Astrocyte (in vitro differentiated cells and primary cell): ENCODE measurements around the gene COX8A. TPM values are rescaled to one million over a fixed set of nuclear protein-coding genes. Genes with fewer than 3 reads are reported as not detected.

Experiments
- DNase-seq: peaks from one replicate; pipeline ENCODE4 v3.0.0-alpha.2; 2010; ENCODE audit warnings: low read depth
- FAIRE-seq: peaks from 2 replicates; lab custom pipeline; 2011; peaks lifted over from hg19 to GRCh38; lab: Jason Lieb, UNC
- H2AFZ ChIP-seq: 2 replicates; pipeline ENCODE4 v1.6.0; 2012; ENCODE audit warnings: low read depth, low read length, inconsistent platforms
- H3K27ac ChIP-seq: 2 replicates; pipeline ENCODE4 v1.5.1; 2011; ENCODE audit warnings: low read depth, low read length, inconsistent platforms
- H3K27me3 ChIP-seq: 2 replicates; pipeline ENCODE4 v1.6.0; 2011; ENCODE audit warnings: low read length, inconsistent platforms; ENCODE audit not compliant: insufficient read depth
- H3K36me3 ChIP-seq: 2 replicates; pipeline ENCODE4 v1.5.1; 2011; ENCODE audit warnings: low read length, inconsistent platforms; ENCODE audit not compliant: insufficient read depth
- H3K4me1 ChIP-seq: 2 replicates; pipeline ENCODE4 v1.5.1; 2011; ENCODE audit warnings: low read length, inconsistent platforms; ENCODE audit not compliant: insufficient read depth
- H3K4me2 ChIP-seq: 2 replicates; pipeline ENCODE4 v1.6.0; 2012; ENCODE audit warnings: low read length, inconsistent platforms
- H3K4me3 ChIP-seq: 2 replicates; pipeline ENCODE4 v1.5.1; 2011; ENCODE audit warnings: low read depth, mild to moderate bottlenecking, low read length, inconsistent platforms; ENCODE audit not compliant: insufficient read depth
- H3K79me2 ChIP-seq: 2 replicates; pipeline ENCODE4 v1.6.0; 2012; ENCODE audit warnings: mild to moderate bottlenecking, low read length, inconsistent platforms; ENCODE audit not compliant: insufficient read depth
- H3K9ac ChIP-seq: 2 replicates; pipeline ENCODE4 v1.6.0; 2012; ENCODE audit warnings: mild to moderate bottlenecking, low read length, inconsistent platforms
- H3K9me3 ChIP-seq: 2 replicates; pipeline ENCODE4 v1.5.1; 2012; ENCODE audit warnings: low read depth, mild to moderate bottlenecking, low read length, inconsistent platforms; ENCODE audit not compliant: insufficient read depth
- H4K20me1 ChIP-seq: 2 replicates; pipeline ENCODE4 v1.6.0; 2012; ENCODE audit warnings: low read length, inconsistent platforms; ENCODE audit not compliant: insufficient read depth
- H3K27ac Mint-ChIP-seq: one replicate; pipeline ENCODE4 v1.8.0; 2021; ENCODE audit warnings: mild to moderate bottlenecking, mixed read lengths; ENCODE audit not compliant: unreplicated experiment
- H3K27me3 Mint-ChIP-seq: one replicate; pipeline ENCODE4 v1.8.0; 2021; ENCODE audit warnings: low read depth, mixed read lengths; ENCODE audit not compliant: unreplicated experiment
- H3K36me3 Mint-ChIP-seq: one replicate; pipeline ENCODE4 v1.8.0; 2021; ENCODE audit warnings: low read depth, mixed read lengths; ENCODE audit not compliant: unreplicated experiment
- H3K4me1 Mint-ChIP-seq: one replicate; pipeline ENCODE4 v1.8.0; 2021; ENCODE audit warnings: low read depth, mixed read lengths; ENCODE audit not compliant: unreplicated experiment
- H3K4me3 Mint-ChIP-seq: one replicate; pipeline ENCODE4 v1.8.0; 2021; ENCODE audit warnings: mild to moderate bottlenecking, moderate library complexity, mixed read lengths; ENCODE audit not compliant: unreplicated experiment
- H3K9me3 Mint-ChIP-seq: one replicate; pipeline ENCODE4 v1.8.0; 2021; ENCODE audit warnings: mild to moderate bottlenecking, mixed read lengths; ENCODE audit not compliant: unreplicated experiment
- EZH2 ChIP-seq: IDR thresholded peaks from 2 replicates; pipeline ENCODE4 v1.6.1; 2012; ENCODE audit warnings: mild to moderate bottlenecking, low read length, inconsistent platforms; ENCODE audit not compliant: insufficient read depth
- total RNA-seq: library from RNA; stranded (reverse); gene quantifications from 2 replicates; pipeline ENCODE4 v1.2.1, GENCODE V29; 2021
- TF ChIP-seq, protein P1 (sequence below): IDR thresholded peaks from 2 replicates; pipeline ENCODE4 v1.5.1; 2011; ENCODE audit warnings: low read depth, mild to moderate bottlenecking, inconsistent platforms, low read length, moderate library complexity; ENCODE audit not compliant: insufficient read depth

The COX8A gene
- total RNA-seq, 1 donor from 2014 or later: 274 TPM

DNA sequence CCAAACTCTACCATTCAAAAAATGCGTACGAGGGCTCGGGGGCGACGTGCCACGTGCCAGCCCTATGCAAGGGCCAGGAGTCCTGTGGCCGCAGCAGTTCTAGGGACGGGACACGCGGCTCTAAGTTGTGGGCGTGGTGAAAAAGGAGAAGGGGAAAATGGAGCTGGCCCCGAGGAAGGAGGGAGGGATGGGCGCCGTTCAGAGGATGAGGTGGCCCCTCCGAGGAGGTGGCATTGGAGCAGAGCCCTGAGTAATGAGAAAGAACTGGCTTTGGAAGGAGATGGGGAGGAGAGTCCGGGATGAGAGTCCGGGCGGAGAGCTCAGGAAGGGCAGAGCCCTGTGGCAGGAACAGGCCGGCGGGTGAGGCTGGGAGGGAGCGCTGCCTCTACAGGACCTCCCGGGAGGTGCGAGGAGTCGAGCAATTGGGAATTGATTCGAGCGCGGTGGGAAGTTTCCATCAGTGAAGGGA lies 32.8 kb downstream of the COX8A start:
- Histone ChIP-seq H4K20me1 (peaks cover 13% of the 10 kb centered on the region), H2AFZ (peak overlapping the region; percentile 74), H3K36me3 (no peaks in the 10 kb centered on the region), H3K27me3 (no peaks in the 10 kb centered on the region), H3K27ac (no peak overlapping the region), H3K9me3 (no peaks in the 10 kb centered on the region), H3K4me2 (peak overlapping the region; percentile 89), H3K79me2 (no peaks in the 10 kb centered on the region), H3K4me1 (peaks cover 13% of the 10 kb centered on the region), H3K9ac (peak overlapping the region; percentile 40), H3K4me3 (peak overlapping the region; percentile 42)
- peaks cover 5% of the 10 kb centered on the region for H3K4me1 Mint-ChIP-seq
- peaks cover 52% of the 10 kb centered on the region for H3K27me3 Mint-ChIP-seq
- H3K27ac Mint-ChIP-seq: peak overlapping the region; percentile 26
- H3K36me3 Mint-ChIP-seq: peaks cover 3% of the 10 kb centered on the region
- peak; percentile 29 for TF ChIP-seq EZH2
- TF ChIP-seq, protein P1, sequence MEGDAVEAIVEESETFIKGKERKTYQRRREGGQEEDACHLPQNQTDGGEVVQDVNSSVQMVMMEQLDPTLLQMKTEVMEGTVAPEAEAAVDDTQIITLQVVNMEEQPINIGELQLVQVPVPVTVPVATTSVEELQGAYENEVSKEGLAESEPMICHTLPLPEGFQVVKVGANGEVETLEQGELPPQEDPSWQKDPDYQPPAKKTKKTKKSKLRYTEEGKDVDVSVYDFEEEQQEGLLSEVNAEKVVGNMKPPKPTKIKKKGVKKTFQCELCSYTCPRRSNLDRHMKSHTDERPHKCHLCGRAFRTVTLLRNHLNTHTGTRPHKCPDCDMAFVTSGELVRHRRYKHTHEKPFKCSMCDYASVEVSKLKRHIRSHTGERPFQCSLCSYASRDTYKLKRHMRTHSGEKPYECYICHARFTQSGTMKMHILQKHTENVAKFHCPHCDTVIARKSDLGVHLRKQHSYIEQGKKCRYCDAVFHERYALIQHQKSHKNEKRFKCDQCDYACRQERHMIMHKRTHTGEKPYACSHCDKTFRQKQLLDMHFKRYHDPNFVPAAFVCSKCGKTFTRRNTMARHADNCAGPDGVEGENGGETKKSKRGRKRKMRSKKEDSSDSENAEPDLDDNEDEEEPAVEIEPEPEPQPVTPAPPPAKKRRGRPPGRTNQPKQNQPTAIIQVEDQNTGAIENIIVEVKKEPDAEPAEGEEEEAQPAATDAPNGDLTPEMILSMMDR: no peak
- peak overlapping the region; percentile 81 for H3K4me3 Mint-ChIP-seq
- FAIRE-seq: no peak
- H3K9me3 Mint-ChIP-seq: peaks cover 2% of the 10 kb centered on the region
- no peak for DNase-seq

DNA sequence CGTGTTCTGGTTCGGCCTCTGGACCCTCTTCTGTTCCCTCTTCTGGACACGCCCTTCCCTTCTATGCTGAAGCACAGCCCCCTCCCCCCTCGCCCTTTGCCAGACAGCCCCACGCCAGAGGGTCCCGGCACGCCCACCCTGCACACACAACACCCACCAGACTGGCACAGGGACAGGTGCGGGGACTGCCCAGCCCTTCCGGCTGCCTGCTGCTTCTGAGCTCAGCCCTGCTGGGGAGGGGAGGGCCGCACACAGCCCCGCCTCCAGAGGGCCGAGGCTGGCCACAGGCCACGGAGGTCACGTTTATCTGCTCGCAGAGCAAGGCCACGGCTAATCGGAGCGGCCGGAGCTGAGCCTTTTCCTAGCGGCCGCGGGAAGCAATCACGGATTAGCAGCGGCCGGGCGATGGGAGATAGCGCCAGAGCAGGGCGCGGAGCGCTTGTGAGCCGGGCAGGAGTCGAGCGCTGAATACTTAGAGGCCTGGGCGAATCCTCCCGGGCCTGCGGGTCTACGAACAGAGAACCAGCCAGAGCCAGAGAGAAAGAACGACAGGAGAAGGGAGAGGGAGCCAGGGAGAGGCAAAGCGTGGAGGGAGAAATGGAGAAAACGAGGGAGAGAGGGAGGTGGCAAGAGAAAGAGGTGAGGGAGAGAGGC lies 33.3 kb downstream of the COX8A start:
- Histone ChIP-seq H3K27ac (no peak overlapping the region), H3K4me1 (peaks cover 13% of the 10 kb centered on the region), H3K27me3 (no peaks in the 10 kb centered on the region), H3K4me2 (peak overlapping the region; percentile 89), H3K4me3 (peak overlapping the region; percentile 42), H2AFZ (peak overlapping the region; percentile 74), H4K20me1 (peaks cover 13% of the 10 kb centered on the region), H3K36me3 (no peaks in the 10 kb centered on the region), H3K9me3 (no peaks in the 10 kb centered on the region), H3K9ac (peak overlapping the region; percentile 40), H3K79me2 (no peaks in the 10 kb centered on the region)
- Mint-ChIP-seq H3K9me3 (peaks cover 2% of the 10 kb centered on the region), H3K27ac (no peak overlapping the region), H3K4me3 (peak overlapping the region; percentile 81), H3K4me1 (peaks cover 5% of the 10 kb centered on the region), H3K36me3 (peaks cover 3% of the 10 kb centered on the region), H3K27me3 (peaks cover 50% of the 10 kb centered on the region)
- FAIRE-seq: no peak
- DNase-seq: no peak
- TF ChIP-seq, protein P1: no peak
- TF ChIP-seq EZH2: no peak

DNA sequence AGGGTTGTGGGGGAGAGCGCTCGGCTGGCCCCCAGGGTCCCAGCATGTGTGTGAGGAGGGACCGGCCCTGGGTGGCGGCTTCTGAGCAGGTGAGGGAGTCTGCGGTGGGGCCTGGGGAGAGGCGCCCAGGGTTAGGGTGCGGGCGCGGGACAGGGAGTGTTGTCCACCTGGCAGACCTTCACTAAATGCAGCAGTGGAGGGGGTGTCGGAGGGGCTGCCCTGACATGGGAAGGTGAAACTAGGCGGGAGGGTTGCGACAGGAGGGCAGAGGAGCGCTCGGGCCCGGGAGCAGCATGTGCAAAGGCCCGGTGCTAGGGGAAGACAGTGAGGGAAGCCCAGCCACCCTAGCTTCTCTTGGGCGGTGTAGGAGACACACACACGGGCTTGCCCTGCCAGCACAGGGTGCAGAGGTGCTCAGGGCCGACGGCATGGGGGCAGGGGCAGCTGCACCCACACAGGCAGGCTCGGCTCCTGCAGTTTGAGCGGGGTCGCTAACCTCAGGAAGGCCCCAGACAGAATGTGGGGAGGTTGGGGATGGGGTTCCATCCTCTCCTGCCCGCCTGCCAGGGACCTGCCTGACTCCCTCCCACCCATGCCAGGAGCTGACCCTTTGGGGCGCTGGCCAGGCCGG lies 34.0 kb downstream of the COX8A start:
- Histone ChIP-seq H2AFZ (peak overlapping the region; percentile 74), H3K27ac (no peak overlapping the region), H3K9me3 (no peaks in the 10 kb centered on the region), H3K4me3 (no peak overlapping the region), H3K4me2 (peak overlapping the region; percentile 89), H4K20me1 (peaks cover 13% of the 10 kb centered on the region), H3K27me3 (no peaks in the 10 kb centered on the region), H3K79me2 (no peaks in the 10 kb centered on the region), H3K4me1 (peaks cover 13% of the 10 kb centered on the region), H3K36me3 (no peaks in the 10 kb centered on the region), H3K9ac (no peak overlapping the region)
- Mint-ChIP-seq H3K27me3 (peaks cover 53% of the 10 kb centered on the region), H3K4me1 (peaks cover 5% of the 10 kb centered on the region), H3K27ac (no peak overlapping the region), H3K9me3 (peaks cover 2% of the 10 kb centered on the region), H3K4me3 (no peak overlapping the region), H3K36me3 (peaks cover 3% of the 10 kb centered on the region)
- no peak for FAIRE-seq
- DNase-seq: no peak
- no peak for TF ChIP-seq EZH2
- TF ChIP-seq, protein P1: no peak
